Lung (tissue), 12 donors: ENCODE data around the gene GLB1L3. TPM values are rescaled to one million over a fixed set of nuclear protein-coding genes. Genes with fewer than 3 reads are reported as not detected.

Experiments used
- ATAC-seq: fragments of 200-7000 bp; cut with Tn5 transposase; one replicate; pipeline ENCODE4 v1.9.1; 2020; ENCODE audit warnings: moderate number of reproducible peaks; ENCODE audit not compliant: insufficient read depth, low FRiP score
- DNase-seq, 3 donors: peaks; one replicate each; pipeline ENCODE4 v3.0.0-alpha.2; 2013 to 2017
- H3K27ac ChIP-seq, 2 donors: one replicate each; pipeline ENCODE4 v1.5.1; 2013; ENCODE audit warnings: mild to moderate bottlenecking in 2 of 2, moderate library complexity in 2 of 2, control low read depth in 1 of 2, inconsistent platforms in 1 of 2, low read depth in 1 of 2, low read length in 1 of 2
- H3K27me3 ChIP-seq, 3 donors: one replicate each; pipeline ENCODE4 v1.5.1; 2013; ENCODE audit warnings: low read length in 2 of 3; ENCODE audit not compliant: control insufficient read depth in 3 of 3, insufficient read depth in 3 of 3
- H3K36me3 ChIP-seq, 4 donors: one replicate each; pipeline ENCODE4 v1.5.1; 2013; ENCODE audit warnings: low read length in 4 of 4, mild to moderate bottlenecking in 1 of 4, moderate library complexity in 1 of 4; ENCODE audit not compliant: control insufficient read depth in 4 of 4, insufficient read depth in 4 of 4
- H3K4me1 ChIP-seq, 5 donors: one replicate each; pipeline ENCODE4 v1.5.1; 2013; ENCODE audit warnings: low read length in 5 of 5, mild to moderate bottlenecking in 2 of 5, moderate library complexity in 1 of 5; ENCODE audit not compliant: control insufficient read depth in 5 of 5, insufficient read depth in 5 of 5
- H3K4me3 ChIP-seq: one replicate; pipeline ENCODE4 v1.5.1; 2013; ENCODE audit warnings: mild to moderate bottlenecking, control low read depth, moderate library complexity
- H3K9ac ChIP-seq, 2 donors: one replicate each; pipeline ENCODE4 v1.5.1; 2013; ENCODE audit warnings: low read length in 2 of 2, control low read depth in 1 of 2; ENCODE audit not compliant: insufficient read depth in 1 of 2
- H3K9me3 ChIP-seq, 4 donors: one replicate each; pipeline ENCODE4 v1.5.1; 2013; ENCODE audit warnings: low read length in 3 of 4, mild to moderate bottlenecking in 1 of 4, moderate library complexity in 1 of 4; ENCODE audit not compliant: control insufficient read depth in 4 of 4, insufficient read depth in 3 of 4
- WGBS, 2 donors: extraction: QIAGEN DNeasy Blood & Tissue Kit; methylation state at CpG; one replicate each; pipeline ENCODE4 v1.1.7; 2013; 5-methylcytosine and 5-hydroxymethylcytosine counted together
- polyA plus RNA-seq, 2 donors: library from polyadenylated mRNA; stranded (reverse); fragments of 200-250 nt; gene quantifications; one replicate each; pipeline ENCODE4 v1.2.1, GENCODE V29; 2013
- total RNA-seq, 2 donors: library from RNA; depleted of rRNA in 1 of 2; stranded (reverse); fragments of >200 nt in 1 of 2; gene quantifications; one replicate each; pipeline ENCODE4 v1.2.1, GENCODE V29; 2014 to 2021
- TF ChIP-seq, protein P1 (sequence below): IDR thresholded peaks from 2 replicates; pipeline ENCODE4 v1.5.1; 2012; ENCODE audit warnings: mild to moderate bottlenecking; ENCODE audit errors: control extremely low read depth, extremely low read depth
- donor health status: control.
- donor health status: control.
- donor health status: Bipolar disorder and iron deficiency.
- donor health status: healthy.
- donor health status: DM: yes; HTN: yes; CAD: no.

The GLB1L3 gene
- total and polyA plus RNA-seq, 4 donors, result 0.06 to 0.29 (median 0.18) TPM; not detected in 1

DNA sequence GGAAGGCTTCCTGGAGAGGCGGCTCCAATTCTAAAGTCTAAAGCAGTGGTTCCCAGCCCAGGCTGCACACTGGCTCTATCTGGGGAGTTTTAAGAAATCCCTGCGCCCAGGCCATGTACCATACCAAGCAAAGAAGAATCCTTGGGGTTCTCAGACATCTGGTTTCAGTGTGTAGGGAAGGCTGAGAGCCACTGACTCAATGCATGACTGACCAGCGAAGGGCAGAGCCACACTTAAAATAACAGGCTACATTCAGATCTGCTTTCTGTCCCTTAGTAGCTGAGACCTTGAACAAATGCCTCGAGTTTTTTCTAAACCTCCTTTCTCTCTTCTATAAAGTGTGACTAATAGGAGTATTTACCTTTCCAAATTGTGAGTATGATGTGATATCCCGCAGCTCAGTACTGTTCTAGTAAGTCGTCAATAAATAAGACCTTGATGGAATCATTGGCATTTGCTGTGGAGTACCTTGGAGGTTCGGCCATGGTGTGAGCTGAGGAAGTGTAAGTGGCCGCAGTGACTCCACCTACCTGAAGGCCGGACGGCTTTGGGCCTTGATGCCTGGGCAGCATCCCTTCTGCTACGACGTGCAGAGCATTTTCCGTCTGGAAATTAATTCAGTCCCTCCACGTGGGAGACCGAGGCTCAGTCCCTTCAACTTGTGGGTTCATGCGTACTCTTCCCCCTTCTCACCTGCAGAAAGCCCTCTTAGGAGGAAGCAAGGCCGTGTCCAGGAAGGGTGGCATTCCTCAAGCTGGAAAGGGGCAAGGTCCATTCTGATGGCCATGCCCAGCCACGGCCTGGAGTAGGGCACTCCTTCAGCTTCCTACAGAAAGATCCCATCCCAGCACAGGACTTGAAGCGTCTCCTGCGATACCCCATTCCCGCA, 80.7 kb downstream of the GLB1L3 start:
- DNase-seq (peak in 1 of 3 donors; percentile 5), ATAC-seq (no peak)
- TF ChIP-seq, protein P1, sequence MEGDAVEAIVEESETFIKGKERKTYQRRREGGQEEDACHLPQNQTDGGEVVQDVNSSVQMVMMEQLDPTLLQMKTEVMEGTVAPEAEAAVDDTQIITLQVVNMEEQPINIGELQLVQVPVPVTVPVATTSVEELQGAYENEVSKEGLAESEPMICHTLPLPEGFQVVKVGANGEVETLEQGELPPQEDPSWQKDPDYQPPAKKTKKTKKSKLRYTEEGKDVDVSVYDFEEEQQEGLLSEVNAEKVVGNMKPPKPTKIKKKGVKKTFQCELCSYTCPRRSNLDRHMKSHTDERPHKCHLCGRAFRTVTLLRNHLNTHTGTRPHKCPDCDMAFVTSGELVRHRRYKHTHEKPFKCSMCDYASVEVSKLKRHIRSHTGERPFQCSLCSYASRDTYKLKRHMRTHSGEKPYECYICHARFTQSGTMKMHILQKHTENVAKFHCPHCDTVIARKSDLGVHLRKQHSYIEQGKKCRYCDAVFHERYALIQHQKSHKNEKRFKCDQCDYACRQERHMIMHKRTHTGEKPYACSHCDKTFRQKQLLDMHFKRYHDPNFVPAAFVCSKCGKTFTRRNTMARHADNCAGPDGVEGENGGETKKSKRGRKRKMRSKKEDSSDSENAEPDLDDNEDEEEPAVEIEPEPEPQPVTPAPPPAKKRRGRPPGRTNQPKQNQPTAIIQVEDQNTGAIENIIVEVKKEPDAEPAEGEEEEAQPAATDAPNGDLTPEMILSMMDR, result no peak
- WGBS, 2 donors, result 91 to 92% methylated on average over 21 of the region's 21 CpGs
- H3K9me3 ChIP-seq, result no peaks in the 10 kb centered on the region
- no peaks in the 10 kb centered on the region for H3K36me3 ChIP-seq
- no peak overlapping the region for H3K4me3 ChIP-seq
- H3K4me1 ChIP-seq, result no peaks in the 10 kb centered on the region
- H3K27me3 ChIP-seq, result no peaks in the 10 kb centered on the region
- no peak overlapping the region for H3K27ac ChIP-seq
- H3K9ac ChIP-seq, result no peak overlapping the region

DNA sequence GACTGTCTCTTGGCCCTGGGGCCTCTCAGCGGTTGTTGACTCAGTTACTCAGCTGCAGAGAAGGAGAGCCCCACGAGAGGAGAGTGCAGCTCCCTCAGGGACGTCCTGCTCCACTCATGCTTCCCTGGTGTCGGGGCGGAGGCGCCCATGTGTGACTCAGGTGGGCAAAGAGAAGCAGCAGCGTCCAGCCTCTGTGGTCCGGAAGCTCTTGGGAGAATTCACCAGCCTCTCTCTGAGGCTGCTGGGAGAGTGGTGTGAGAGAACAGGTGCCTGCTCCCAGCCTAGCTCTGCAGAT, 81.3 kb downstream of the GLB1L3 start:
- Histone ChIP-seq H3K27me3 (no peaks in the 10 kb centered on the region), H3K4me1 (no peaks in the 10 kb centered on the region), H3K9ac (no peak overlapping the region), H3K4me3 (no peak overlapping the region), H3K9me3 (no peaks in the 10 kb centered on the region), H3K27ac (no peak overlapping the region), H3K36me3 (no peaks in the 10 kb centered on the region)
- no peak for DNase-seq
- 87 to 92% methylated on average over 8 of the region's 8 CpGs for WGBS, 2 donors
- ATAC-seq, result no peak
- TF ChIP-seq, protein P1, result no peak

DNA sequence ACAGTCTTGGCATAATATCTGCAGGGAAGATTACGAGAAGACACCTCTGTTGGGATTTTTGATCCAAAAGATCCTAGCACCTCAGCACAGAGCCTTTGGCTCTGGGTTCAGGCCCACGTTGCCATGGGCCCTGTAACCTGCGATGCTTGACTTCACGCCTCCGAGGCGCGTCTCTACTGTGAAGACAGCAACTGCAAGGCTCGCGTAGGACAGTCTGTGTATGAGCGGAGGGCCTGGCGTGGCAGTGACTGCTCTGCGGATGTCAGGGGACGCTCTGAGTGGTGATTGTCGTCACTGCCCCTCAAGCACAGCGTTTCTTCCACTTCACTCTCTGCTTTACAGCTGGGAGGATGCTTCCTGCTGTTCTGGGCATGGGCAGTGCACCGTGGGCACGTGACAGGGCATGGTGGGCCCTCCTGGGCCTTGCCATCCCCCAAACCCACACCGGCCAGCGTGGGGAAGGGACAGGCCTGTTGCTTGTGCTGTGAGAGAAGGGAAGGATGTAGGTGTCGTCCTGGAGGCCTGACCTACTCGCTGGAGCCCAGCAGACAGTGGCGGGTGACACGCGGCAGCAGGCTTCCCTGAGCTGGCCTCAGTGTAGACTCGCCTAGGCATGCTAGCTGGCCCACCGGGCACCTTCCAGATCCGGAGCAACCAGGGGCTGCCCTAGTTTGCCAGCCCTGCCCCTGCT, 82.1 kb downstream of the GLB1L3 start:
- DNase-seq, result peak in 1 of 3 donors; percentile 10
- no peaks in the 10 kb centered on the region for H3K27me3 ChIP-seq
- H3K4me3 ChIP-seq, result no peak overlapping the region
- no peak overlapping the region for H3K27ac ChIP-seq
- no peaks in the 10 kb centered on the region for H3K9me3 ChIP-seq
- no peaks in the 10 kb centered on the region for H3K36me3 ChIP-seq
- TF ChIP-seq, protein P1, result no peak
- no peaks in the 10 kb centered on the region for H3K4me1 ChIP-seq
- 89 to 93% methylated on average over 27 of the region's 27 CpGs for WGBS, 2 donors
- H3K9ac ChIP-seq, result no peak overlapping the region
- ATAC-seq, result no peak
